ENCODE measurements around the gene UPK1A. TPM values are rescaled to one million over a fixed set of nuclear protein-coding genes. Genes with fewer than 3 reads are reported as not detected.
"Not testable (repeated sequence)": the region's sequence is repeated elsewhere in the genome, so short reads cannot be mapped to it uniquely, and the experiment has no call there.

Gene UPK1A
- total and polyA plus RNA-seq, 4 donors = 0.03 TPM; not detected in 3

DNA sequence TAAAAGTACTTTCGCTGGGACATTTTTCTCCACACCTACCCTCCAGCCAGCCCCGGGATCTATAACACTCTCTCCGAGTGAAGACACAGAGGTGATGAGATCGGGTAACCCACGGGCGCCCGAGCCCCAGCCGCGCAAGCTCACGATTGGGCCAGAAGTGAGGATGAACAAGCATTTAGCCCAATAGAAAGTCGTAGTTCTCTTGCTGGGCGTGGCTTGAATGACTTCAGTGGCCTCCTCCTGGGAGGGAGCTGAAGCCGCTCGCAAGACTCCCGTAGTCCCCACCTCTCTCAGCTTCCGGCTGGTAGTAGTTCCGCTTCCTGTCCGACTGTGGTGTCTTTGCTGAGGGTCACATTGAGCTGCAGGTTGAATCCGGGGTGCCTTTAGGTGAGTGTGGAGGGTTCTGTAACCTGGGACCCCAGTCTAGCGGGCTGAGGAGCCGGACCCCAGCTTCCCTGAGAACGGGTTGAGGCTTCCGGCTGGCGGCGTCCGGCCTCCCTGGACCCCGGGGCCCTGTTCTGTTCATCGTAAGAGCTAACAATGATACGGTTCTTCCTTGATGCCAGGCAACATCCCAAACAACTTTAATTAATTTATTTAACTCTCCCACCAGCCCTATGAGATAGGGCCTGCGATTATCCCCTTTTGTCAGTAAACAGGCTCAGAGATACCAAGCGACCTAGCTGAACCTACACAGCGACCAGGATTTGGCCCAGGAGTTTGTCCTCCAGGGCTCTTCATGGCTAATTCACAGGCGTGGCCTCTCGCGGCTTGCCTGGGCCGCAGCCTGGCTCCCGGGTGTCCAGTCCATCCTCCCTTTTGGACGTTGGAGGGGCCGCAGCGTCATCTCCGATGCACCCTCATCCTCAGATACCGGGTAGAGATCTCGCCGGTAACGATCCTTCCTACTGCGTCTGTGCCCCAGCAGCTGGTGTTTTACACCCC is 18.0 kb upstream of the UPK1A start, which contains the start of gene COX6B1:
TSS of gene COX6B1 (plus strand) at position 307 of the 945 bp plus-strand sequence. CDS start 2,921 bp downstream, outside the sequence.
- 1% methylated on average over 46 of the region's 46 CpGs for WGBS, 2 donors
- DNase-seq (peak; percentile 94 to 98 (median 97)), ATAC-seq (ENCODE audit: insufficient read depth, low FRiP score) (peak; percentile 79)
- H3K27me3 ChIP-seq (ENCODE audit: control insufficient read depth in 3 of 3, insufficient read depth in 3 of 3, low read length in 2 of 3) = no peaks in the 10 kb centered on the region
- TF ChIP-seq, protein P1, sequence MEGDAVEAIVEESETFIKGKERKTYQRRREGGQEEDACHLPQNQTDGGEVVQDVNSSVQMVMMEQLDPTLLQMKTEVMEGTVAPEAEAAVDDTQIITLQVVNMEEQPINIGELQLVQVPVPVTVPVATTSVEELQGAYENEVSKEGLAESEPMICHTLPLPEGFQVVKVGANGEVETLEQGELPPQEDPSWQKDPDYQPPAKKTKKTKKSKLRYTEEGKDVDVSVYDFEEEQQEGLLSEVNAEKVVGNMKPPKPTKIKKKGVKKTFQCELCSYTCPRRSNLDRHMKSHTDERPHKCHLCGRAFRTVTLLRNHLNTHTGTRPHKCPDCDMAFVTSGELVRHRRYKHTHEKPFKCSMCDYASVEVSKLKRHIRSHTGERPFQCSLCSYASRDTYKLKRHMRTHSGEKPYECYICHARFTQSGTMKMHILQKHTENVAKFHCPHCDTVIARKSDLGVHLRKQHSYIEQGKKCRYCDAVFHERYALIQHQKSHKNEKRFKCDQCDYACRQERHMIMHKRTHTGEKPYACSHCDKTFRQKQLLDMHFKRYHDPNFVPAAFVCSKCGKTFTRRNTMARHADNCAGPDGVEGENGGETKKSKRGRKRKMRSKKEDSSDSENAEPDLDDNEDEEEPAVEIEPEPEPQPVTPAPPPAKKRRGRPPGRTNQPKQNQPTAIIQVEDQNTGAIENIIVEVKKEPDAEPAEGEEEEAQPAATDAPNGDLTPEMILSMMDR (IDR thresholded peaks at IDR 0.05; ENCODE audit: control extremely low read depth, extremely low read depth) = no peak
- H3K27ac ChIP-seq (ENCODE audit: low read depth in 1 of 2, low read length in 1 of 2) = peak within 1 kb of the TSS; percentile 89 to 93
- no peaks in the 10 kb centered on the region for H3K9me3 ChIP-seq (ENCODE audit: control insufficient read depth in 4 of 4, insufficient read depth in 3 of 4, low read length in 3 of 4)
- peak within 1 kb of the TSS; percentile 91 for H3K4me3 ChIP-seq
- H3K9ac ChIP-seq (ENCODE audit: insufficient read depth in 1 of 2, low read length in 2 of 2) = peak within 1 kb of the TSS; percentile 37 to 66
- H3K4me1 ChIP-seq (ENCODE audit: control insufficient read depth in 5 of 5, insufficient read depth in 5 of 5, low read length in 5 of 5) = peaks cover 5 to 21% (median 8%) of the 10 kb centered on the region in 5 donors
- peaks cover 5 to 12% (median 6%) of the 10 kb centered on the region in 4 donors for H3K36me3 ChIP-seq (ENCODE audit: control insufficient read depth in 4 of 4, insufficient read depth in 4 of 4, low read length in 4 of 4)

DNA sequence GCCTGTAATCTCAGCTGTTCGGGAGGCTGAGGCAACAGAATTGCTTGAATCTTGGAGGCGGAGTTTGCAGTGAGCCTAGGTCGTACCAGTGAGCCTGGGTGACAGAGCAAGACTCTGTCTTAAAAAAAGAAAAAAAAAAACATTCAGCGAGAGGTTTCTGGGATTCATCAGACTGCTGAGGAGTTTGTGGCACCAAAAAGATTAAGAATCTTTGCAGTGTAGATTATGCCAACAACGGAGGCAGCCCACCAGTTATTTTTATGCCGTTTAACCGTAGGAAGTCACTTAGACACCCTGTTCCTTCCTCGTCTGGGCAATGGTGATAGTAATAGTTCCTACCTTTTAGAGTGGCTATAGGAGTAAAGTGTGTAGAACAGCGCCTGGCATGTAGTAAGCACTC is 15.7 kb upstream of the UPK1A start:
- H3K27me3 ChIP-seq (ENCODE audit: control insufficient read depth in 3 of 3, insufficient read depth in 3 of 3, low read length in 2 of 3) = no peaks in the 10 kb centered on the region
- no peak overlapping the region for H3K27ac ChIP-seq (ENCODE audit: low read depth in 1 of 2, low read length in 1 of 2)
- DNase-seq = no peak
- ATAC-seq (ENCODE audit: insufficient read depth, low FRiP score) = no peak
- H3K9ac ChIP-seq (ENCODE audit: insufficient read depth in 1 of 2, low read length in 2 of 2) = no peak overlapping the region
- no peaks in the 10 kb centered on the region for H3K9me3 ChIP-seq (ENCODE audit: control insufficient read depth in 4 of 4, insufficient read depth in 3 of 4, low read length in 3 of 4)
- H3K4me1 ChIP-seq (ENCODE audit: control insufficient read depth in 5 of 5, insufficient read depth in 5 of 5, low read length in 5 of 5) = peaks cover 3 to 7% (median 6%) of the 10 kb centered on the region in 5 donors
- TF ChIP-seq, protein P1 (IDR thresholded peaks at IDR 0.05; ENCODE audit: control extremely low read depth, extremely low read depth) = no peak
- no peak overlapping the region for H3K4me3 ChIP-seq
- WGBS, 2 donors = 39 to 72% methylated on average over 9 of the region's 9 CpGs
- H3K36me3 ChIP-seq (ENCODE audit: control insufficient read depth in 4 of 4, insufficient read depth in 4 of 4, low read length in 4 of 4) = peaks cover 9 to 20% (median 11%) of the 10 kb centered on the region in 4 donors

DNA sequence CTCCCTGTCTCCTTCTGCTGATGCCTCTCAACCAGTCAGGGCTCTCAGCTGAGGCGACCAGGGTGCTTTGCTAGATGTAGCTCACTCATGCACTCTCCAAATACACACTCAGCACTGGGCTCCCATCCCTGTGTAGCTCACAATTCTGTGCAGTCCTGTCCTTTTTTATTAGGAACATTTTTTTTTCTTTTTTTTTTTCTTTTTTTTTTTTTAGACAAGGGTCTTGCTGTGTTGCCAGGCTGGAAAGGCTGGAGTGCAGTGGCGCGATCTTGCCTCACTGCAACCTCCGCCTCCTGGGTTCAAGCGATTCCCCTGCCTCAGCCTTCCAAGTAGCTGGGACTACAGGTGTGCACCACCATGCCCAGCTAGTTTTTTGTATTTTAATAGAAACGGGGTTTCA is 11.5 kb upstream of the UPK1A start:
- H3K4me3 ChIP-seq; H3K9ac ChIP-seq (ENCODE audit: insufficient read depth in 1 of 2, low read length in 2 of 2); H3K4me1 ChIP-seq (ENCODE audit: control insufficient read depth in 5 of 5, insufficient read depth in 5 of 5, low read length in 5 of 5); H3K9me3 ChIP-seq (ENCODE audit: control insufficient read depth in 4 of 4, insufficient read depth in 3 of 4, low read length in 3 of 4); DNase-seq; ATAC-seq (ENCODE audit: insufficient read depth, low FRiP score); H3K27me3 ChIP-seq (ENCODE audit: control insufficient read depth in 3 of 3, insufficient read depth in 3 of 3, low read length in 2 of 3); H3K27ac ChIP-seq (ENCODE audit: low read depth in 1 of 2, low read length in 1 of 2): not testable (repeated sequence)
- peaks cover 18 to 44% (median 26%) of the 10 kb centered on the region in 4 donors for H3K36me3 ChIP-seq (ENCODE audit: control insufficient read depth in 4 of 4, insufficient read depth in 4 of 4, low read length in 4 of 4)
- WGBS, 2 donors = 96 to 97% methylated on average over 6 of the region's 6 CpGs

DNA sequence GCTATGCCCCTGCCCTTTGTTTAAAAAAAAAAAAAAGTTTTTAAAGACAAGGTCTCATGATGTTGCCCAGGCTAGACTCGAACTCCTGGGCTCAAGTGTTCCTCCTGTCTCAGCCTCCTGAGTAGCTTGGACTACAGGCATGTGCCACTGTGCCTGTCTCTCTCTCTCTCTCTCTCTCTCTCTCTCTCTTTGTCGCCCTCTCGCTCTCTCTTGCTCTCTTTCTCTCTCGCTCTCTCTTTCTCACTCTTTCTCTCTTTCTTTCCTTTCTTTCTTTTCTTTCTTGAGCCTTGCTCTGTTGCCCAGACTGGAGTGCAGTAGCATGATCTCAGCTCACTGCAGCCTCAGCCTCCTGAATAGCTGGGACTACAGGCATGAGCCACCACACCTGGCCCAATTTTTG is 10.7 kb upstream of the UPK1A start:
- Histone ChIP-seq H3K4me3 (no peak overlapping the region), H3K36me3 (ENCODE audit: control insufficient read depth in 4 of 4, insufficient read depth in 4 of 4, low read length in 4 of 4) (peaks cover 18 to 46% (median 28%) of the 10 kb centered on the region in 4 donors), H3K27me3 (ENCODE audit: control insufficient read depth in 3 of 3, insufficient read depth in 3 of 3, low read length in 2 of 3) (no peaks in the 10 kb centered on the region), H3K9me3 (ENCODE audit: control insufficient read depth in 4 of 4, insufficient read depth in 3 of 4, low read length in 3 of 4) (no peaks in the 10 kb centered on the region), H3K27ac (ENCODE audit: low read depth in 1 of 2, low read length in 1 of 2) (no peak overlapping the region), H3K9ac (ENCODE audit: insufficient read depth in 1 of 2, low read length in 2 of 2) (no peak overlapping the region), H3K4me1 (ENCODE audit: control insufficient read depth in 5 of 5, insufficient read depth in 5 of 5, low read length in 5 of 5) (no peaks in the 10 kb centered on the region)
- DNase-seq = no peak
- TF ChIP-seq, protein P1 (IDR thresholded peaks at IDR 0.05; ENCODE audit: control extremely low read depth, extremely low read depth) = no peak
- ATAC-seq (ENCODE audit: insufficient read depth, low FRiP score) = no peak
- 98 to 99% methylated on average over 4 of the region's 4 CpGs for WGBS, 2 donors

Data from lung (tissue), 12 donors.